Sigmoid colon (tissue), 4 donors: Measurements from ENCODE around the gene TRIO.

Source experiments
- CTCF ChIP-seq, 4 experiments: fragments of 450-650 bp in 3 of 4; fragments of 200-600 bp in 1 of 4; IDR thresholded peaks; one replicate each; pipeline ENCODE4 v1.5.1; 2016 to 2019; ENCODE audit warnings: antibody characterized with exemption in 4 of 4, mild to moderate bottlenecking in 3 of 4, moderate library complexity in 2 of 4
- POLR2A ChIP-seq, 2 donors: fragments of 450-650 bp; IDR thresholded peaks; one replicate each; pipeline ENCODE4 v1.6.1; 2016; ENCODE audit warnings: antibody characterized with exemption in 2 of 2, mild to moderate bottlenecking in 2 of 2, moderate library complexity in 2 of 2
- POLR2AphosphoS5 ChIP-seq, 4 donors: sonication (generic); formaldehyde crosslinking; IDR thresholded peaks; one replicate each; pipeline ENCODE4 v1.6.1; 2017; ENCODE audit warnings: antibody characterized with exemption in 4 of 4

GRCh38 chr5:14463629-14464028 is 320.5 kb downstream of the TRIO start:
- TF ChIP-seq CTCF (IDR thresholded peaks at IDR 0.05) (no peak), POLR2A (IDR thresholded peaks at IDR 0.05) (no peak), POLR2AphosphoS5 (IDR thresholded peaks at IDR 0.05) (no peak)
